Measurements from ENCODE around the gene OR6C6. TPM values are rescaled to one million over a fixed set of nuclear protein-coding genes. Genes with fewer than 3 reads are reported as not detected.
"Not testable (repeated sequence)": the region's sequence is repeated elsewhere in the genome, so short reads cannot be mapped to it uniquely, and the experiment has no call there.

The OR6C6 gene
- total RNA-seq = not detected in 2 replicates

DNA sequence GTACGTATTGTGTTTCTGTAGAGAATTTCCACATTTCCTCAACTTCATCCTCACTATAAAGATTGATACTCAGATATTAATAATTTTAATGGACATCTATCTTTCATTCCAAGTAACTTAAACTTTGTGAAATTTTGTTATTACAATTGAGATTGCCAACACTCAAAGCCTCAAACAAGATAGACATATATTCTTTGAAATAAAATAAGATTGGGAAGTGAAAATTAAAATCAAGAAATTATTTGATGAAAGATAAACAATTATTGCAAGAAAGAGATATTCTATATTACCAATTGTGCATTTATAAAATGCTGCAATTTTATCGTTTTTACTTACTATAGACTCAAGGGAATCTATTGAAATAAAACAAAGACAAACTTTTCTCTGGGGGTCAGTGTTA is at the start of gene OR6C6:
OR6C6 (minus strand) TSS at position 101 of the 400 bp plus-strand sequence. CDS start 1,337 bp downstream, outside the sequence.
- H3K9me3 Mint-ChIP-seq = no peaks in the 10 kb centered on the region
- H3K27me3 Mint-ChIP-seq = peaks cover 3% of the 10 kb centered on the region
- no peaks in the 10 kb centered on the region for H3K36me3 Mint-ChIP-seq (ENCODE audit: low read depth)
- no peak within 1 kb of the TSS for H3K27ac Mint-ChIP-seq
- H3K4me1 Mint-ChIP-seq = no peaks in the 10 kb centered on the region
- no peak within 1 kb of the TSS for H3K4me3 Mint-ChIP-seq
- intact Hi-C loops (cut with micrococcal nuclease) = no loop called here
- DNase-seq = no peak

DNA sequence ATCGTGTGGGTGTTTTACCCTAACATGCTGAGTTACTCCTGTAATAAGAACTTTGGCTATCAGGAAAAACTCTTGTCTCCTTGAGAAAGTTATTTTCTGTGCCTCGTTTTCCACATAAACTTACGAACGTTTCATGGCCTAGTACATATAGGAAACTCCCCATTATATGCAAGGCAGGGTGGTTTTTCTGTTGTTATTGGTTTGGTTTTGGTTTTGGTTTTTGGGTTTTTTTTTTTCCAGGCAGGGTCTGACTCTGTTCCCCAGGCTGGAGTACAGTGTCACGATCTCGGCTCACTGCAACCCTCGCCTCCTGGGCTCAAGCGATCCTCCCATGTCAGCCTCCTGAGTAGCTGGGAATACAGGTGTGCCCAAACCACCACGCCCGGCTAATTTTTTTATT is 39.6 kb upstream of the OR6C6 start:
- intact Hi-C loops (cut with micrococcal nuclease) = no loop called here
- Mint-ChIP-seq H3K27ac (no peak overlapping the region), H3K4me3 (no peak overlapping the region), H3K36me3 (ENCODE audit: low read depth) (no peaks in the 10 kb centered on the region), H3K9me3 (no peaks in the 10 kb centered on the region), H3K4me1 (no peaks in the 10 kb centered on the region), H3K27me3 (no peaks in the 10 kb centered on the region)
- no peak for DNase-seq

DNA sequence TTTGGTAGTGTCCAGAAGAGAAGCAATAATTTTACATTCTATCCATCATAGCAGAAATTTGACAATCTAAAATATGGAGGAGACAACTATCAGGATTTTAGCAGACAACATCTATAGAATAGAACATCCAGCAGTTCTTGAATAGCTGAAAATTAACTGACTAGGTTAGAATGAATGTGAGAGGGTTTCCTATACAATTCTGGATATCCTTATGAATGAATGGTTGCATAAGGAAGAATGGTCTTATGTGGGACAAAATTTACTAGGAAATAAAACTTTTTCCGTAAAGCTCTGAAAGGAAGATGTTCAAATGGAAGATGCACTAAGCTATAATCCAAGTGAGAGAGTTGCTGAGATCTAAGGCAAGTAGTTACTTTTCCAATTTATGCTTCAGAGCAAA is 34.1 kb upstream of the OR6C6 start, which contains the start of gene OR6C3:
OR6C3 (plus strand) TSS at position 301 of the 400 bp plus-strand sequence. CDS start 955 bp downstream, outside the sequence.
- DNase-seq = no peak
- Mint-ChIP-seq H3K4me3 (no peak within 1 kb of the TSS), H3K4me1 (no peaks in the 10 kb centered on the region), H3K9me3 (no peaks in the 10 kb centered on the region), H3K27ac (no peak within 1 kb of the TSS), H3K36me3 (ENCODE audit: low read depth) (no peaks in the 10 kb centered on the region), H3K27me3 (no peaks in the 10 kb centered on the region)
- intact Hi-C loops (cut with micrococcal nuclease) = no loop called here

DNA sequence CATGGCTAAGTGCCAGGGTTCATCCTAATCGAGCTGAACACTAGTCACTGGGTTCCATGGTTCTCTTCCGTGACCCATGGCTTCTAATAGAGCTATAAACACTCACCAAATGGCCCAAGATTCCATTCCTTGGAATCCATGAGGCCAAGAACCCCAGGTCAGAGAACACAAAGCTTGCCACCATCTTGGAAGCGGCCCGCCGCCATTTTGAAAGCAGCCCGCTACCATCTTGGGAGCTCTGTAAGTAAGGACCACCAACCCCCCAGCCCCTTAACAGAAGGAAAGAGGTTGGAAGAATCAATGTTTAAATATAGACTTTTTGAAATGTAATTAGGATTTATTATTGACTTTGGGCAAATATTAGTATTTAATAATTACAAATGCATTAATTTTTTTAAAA is 29.4 kb upstream of the OR6C6 start:
- H3K36me3 Mint-ChIP-seq (ENCODE audit: low read depth); H3K27me3 Mint-ChIP-seq; H3K27ac Mint-ChIP-seq; intact Hi-C loops (cut with micrococcal nuclease); DNase-seq; H3K9me3 Mint-ChIP-seq; H3K4me1 Mint-ChIP-seq; H3K4me3 Mint-ChIP-seq: not testable (repeated sequence)

DNA sequence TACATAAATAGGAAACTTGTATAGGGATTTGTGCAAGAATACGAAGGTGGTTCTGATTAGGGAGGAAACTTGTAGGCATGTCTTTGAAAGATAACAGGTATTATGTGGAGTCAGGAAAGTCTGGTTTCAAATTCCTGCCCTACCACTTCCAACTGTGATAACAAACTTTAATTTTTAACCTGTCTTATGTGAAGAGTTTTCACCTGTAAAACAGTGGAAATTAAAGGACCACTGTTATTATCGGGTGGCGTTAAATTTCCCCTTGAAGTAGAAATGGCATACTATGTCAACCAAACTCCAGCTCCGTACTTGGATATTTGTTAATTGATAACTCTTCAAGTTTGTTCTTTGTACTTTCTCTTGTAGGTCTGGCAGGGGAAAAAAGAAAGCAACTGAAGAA is 23.8 kb upstream of the OR6C6 start:
- Mint-ChIP-seq H3K36me3 (ENCODE audit: low read depth) (no peaks in the 10 kb centered on the region), H3K27ac (no peak overlapping the region), H3K27me3 (peaks cover 4% of the 10 kb centered on the region), H3K9me3 (no peaks in the 10 kb centered on the region), H3K4me3 (no peak overlapping the region), H3K4me1 (no peaks in the 10 kb centered on the region)
- intact Hi-C loops (cut with micrococcal nuclease) = no loop called here
- DNase-seq = no peak

DNA sequence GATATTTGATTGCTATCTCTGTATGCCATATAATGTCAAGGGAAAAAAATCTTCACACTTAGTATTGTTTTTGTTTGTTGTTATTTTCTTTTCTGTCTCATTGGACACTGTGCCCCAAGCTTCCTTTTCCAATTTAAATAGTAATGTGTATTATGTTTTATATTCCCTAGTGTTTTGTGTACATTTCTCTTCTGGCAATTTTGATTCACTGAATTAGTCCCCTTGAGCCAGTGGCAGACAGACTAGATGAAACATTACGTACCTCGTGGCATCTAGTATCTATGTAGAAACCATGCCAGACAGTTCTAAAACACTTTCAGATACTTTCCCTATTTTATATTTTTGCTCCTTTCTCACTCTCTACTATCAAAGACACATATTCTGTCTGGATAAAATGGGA is 17.7 kb upstream of the OR6C6 start, which contains the start of gene OR6C1:
OR6C1 (plus strand) TSS at position 301 of the 400 bp plus-strand sequence. CDS start 6,257 bp downstream, outside the sequence.
- intact Hi-C loops (cut with micrococcal nuclease) = no loop called here
- Mint-ChIP-seq H3K4me1 (no peaks in the 10 kb centered on the region), H3K9me3 (no peaks in the 10 kb centered on the region)

DNA sequence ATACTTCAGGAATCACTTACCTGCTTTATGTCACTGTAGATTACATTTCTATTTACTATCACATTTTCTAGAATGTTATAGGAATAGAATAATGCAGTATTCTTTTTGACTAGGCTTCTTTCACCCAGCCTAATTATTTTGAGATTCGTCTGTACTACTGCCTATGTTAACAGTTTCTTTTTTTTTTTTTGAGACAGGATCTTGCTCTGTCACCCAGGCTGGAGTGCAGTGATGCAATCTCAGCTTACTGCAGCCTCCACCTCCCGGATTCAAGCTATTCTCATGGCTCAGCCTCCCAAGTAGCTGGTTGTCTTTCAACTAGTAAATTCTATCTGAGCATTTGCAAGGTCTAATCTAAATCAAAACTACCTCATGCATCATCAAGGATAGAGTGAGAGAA is 6.4 kb downstream of the OR6C6 start:
- no peak overlapping the region for H3K27ac Mint-ChIP-seq
- H3K4me3 Mint-ChIP-seq = no peak overlapping the region
- intact Hi-C loops (cut with micrococcal nuclease) = no loop called here
- no peak for DNase-seq
- H3K27me3 Mint-ChIP-seq = no peaks in the 10 kb centered on the region
- no peaks in the 10 kb centered on the region for H3K36me3 Mint-ChIP-seq (ENCODE audit: low read depth)
- no peaks in the 10 kb centered on the region for H3K9me3 Mint-ChIP-seq
- no peaks in the 10 kb centered on the region for H3K4me1 Mint-ChIP-seq

More for the DNA sequence above, 17.7 kb upstream of the OR6C6 start, which contains the start of gene OR6C1:
- Mint-ChIP-seq H3K36me3 (ENCODE audit: low read depth) (no peaks in the 10 kb centered on the region), H3K27me3 (peaks cover 8% of the 10 kb centered on the region), H3K27ac (no peak within 1 kb of the TSS), H3K4me3 (no peak within 1 kb of the TSS)
- DNase-seq = no peak

DNA sequence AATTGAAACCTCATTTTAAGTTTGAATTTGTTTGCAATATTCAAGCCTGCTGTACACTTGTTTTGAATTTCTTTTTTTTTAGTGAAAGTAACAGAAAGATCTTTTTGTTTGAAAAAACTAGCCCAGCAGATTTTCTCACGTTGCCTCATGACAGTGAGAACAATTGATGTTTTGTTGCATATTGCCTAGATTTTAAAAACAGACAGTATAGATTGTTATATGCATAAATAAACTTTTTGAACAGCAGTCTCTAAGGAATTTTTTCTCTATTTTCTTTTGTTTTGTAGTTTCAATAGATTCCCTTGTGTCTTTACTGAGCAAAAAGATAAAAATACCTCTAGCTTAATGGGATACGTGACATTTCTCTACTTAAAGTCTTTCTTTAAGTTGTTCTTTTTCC is 15.4 kb downstream of the OR6C6 start:
- peaks cover 2% of the 10 kb centered on the region for H3K27me3 Mint-ChIP-seq

DNA sequence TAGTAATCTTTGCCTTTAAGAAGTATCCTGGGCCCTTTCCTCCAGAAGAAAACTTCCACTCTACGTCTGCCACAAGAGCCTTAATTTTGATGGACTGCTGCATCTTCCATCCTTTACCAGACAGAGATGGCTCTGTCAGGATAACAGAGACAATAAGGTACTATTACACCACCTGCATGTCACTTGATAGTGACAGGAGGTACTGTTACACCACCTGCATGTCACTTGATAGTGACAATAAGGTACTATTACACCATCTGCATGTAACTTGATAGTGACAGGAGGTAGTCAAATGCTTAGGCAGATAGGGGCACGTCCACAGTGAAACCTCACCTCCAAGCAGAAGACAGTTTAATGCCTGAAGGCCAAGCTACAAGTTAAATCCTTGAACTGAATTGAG is 38.1 kb downstream of the OR6C6 start:
- intact Hi-C loops (cut with micrococcal nuclease) = no loop called here
- H3K36me3 Mint-ChIP-seq (ENCODE audit: low read depth) = no peaks in the 10 kb centered on the region
- no peaks in the 10 kb centered on the region for H3K4me1 Mint-ChIP-seq
- no peak for DNase-seq
- H3K9me3 Mint-ChIP-seq = no peaks in the 10 kb centered on the region
- peaks cover 2% of the 10 kb centered on the region for H3K27me3 Mint-ChIP-seq
- no peak overlapping the region for H3K27ac Mint-ChIP-seq
- no peak overlapping the region for H3K4me3 Mint-ChIP-seq

More for the DNA sequence above, 15.4 kb downstream of the OR6C6 start:
- DNase-seq = no peak
- H3K9me3 Mint-ChIP-seq = no peaks in the 10 kb centered on the region
- no peaks in the 10 kb centered on the region for H3K4me1 Mint-ChIP-seq
- no peaks in the 10 kb centered on the region for H3K36me3 Mint-ChIP-seq (ENCODE audit: low read depth)
- H3K4me3 Mint-ChIP-seq = no peak overlapping the region
- intact Hi-C loops (cut with micrococcal nuclease) = no loop called here
- no peak overlapping the region for H3K27ac Mint-ChIP-seq

DNA sequence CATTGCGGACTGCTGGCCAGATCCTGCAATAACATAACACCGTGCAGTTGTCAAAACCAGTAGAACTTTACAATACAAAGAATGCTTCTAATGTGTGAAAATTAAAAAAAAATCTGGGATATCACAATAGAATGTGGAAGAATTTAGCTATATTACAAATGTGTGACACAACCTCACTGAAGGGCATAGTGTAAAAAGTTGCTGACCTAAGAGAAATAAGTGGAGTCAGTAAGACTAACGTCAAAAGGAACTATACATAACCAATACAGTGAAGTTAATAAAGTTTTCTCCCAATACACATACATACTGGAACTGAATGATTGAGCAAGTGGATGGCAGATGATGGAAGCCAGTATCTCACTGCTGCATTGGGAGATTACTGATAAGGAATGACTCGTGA is 39.5 kb downstream of the OR6C6 start:
- no peak overlapping the region for H3K4me3 Mint-ChIP-seq
- H3K27me3 Mint-ChIP-seq = peaks cover 4% of the 10 kb centered on the region
- DNase-seq = no peak
- intact Hi-C loops (cut with micrococcal nuclease) = no loop called here
- no peak overlapping the region for H3K27ac Mint-ChIP-seq
- no peaks in the 10 kb centered on the region for H3K36me3 Mint-ChIP-seq (ENCODE audit: low read depth)
- no peaks in the 10 kb centered on the region for H3K9me3 Mint-ChIP-seq
- no peaks in the 10 kb centered on the region for H3K4me1 Mint-ChIP-seq

DNA sequence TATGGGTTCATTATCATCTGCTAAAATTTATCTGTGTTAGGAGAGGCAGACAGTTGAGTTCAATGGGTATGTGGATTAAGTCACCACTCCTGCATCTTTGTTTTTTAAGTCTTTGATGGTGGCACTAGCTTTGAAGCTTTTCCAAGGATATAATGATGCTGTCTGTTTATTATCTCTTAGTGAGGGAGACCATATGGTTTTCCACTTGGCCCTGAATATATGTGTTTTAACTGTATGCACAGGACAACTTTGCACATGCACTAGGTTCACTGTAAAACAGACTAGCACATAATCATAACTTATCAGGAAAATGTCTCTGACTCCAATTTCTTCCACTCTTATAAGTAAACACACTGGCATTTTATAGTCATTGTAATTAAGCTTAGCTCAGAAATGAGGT is 43.1 kb downstream of the OR6C6 start:
- Mint-ChIP-seq H3K27ac (no peak overlapping the region), H3K4me3 (no peak overlapping the region), H3K9me3 (no peaks in the 10 kb centered on the region), H3K36me3 (ENCODE audit: low read depth) (no peaks in the 10 kb centered on the region), H3K4me1 (no peaks in the 10 kb centered on the region), H3K27me3 (peaks cover 7% of the 10 kb centered on the region)
- DNase-seq = no peak
- intact Hi-C loops (cut with micrococcal nuclease) = no loop called here

DNA sequence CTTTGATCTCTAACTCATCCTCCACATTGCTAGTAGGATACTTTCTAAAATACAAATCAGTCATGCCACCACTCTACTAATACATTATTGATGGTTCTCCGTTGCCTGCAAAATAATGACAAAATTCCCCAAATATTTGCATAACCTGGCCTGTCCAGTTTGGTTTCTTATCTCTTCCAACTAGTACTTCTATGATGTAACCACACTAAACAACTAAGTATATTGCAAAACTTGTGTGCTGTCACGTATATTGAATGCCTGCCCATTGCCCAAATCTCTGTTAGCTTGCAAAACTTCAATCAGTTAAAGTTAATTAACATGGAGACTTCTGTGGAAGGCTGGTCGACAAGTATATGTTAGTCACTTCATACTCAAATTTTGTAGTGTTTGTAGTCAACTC is 45.4 kb downstream of the OR6C6 start:
- H3K4me1 Mint-ChIP-seq = no peaks in the 10 kb centered on the region
- no peak overlapping the region for H3K27ac Mint-ChIP-seq
- H3K9me3 Mint-ChIP-seq = no peaks in the 10 kb centered on the region
- intact Hi-C loops (cut with micrococcal nuclease) = no loop called here
- no peak overlapping the region for H3K4me3 Mint-ChIP-seq
- no peaks in the 10 kb centered on the region for H3K36me3 Mint-ChIP-seq (ENCODE audit: low read depth)
- no peak for DNase-seq
- H3K27me3 Mint-ChIP-seq = peaks cover 14% of the 10 kb centered on the region

DNA sequence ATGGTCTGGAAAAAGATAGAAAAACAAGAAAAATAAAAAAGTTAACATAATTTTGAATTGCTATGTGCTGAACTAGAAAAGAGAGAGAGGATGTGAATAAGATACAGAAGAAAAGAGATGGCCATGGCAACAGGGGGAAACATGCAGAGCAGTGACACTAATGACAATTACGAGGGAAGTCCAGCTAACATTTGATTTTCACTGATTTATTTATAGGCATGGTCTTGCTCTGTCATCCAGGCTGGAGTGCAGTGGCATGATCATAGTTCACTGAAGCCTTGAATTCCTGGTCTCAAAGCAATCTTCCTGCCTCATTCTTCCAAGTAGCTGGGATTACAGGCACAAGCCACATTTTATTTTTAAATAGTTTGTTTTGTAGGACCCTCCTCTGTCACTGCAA is 50.2 kb downstream of the OR6C6 start:
- Mint-ChIP-seq H3K4me1 (no peaks in the 10 kb centered on the region), H3K27me3 (peaks cover 13% of the 10 kb centered on the region), H3K4me3 (no peak overlapping the region), H3K27ac (no peak overlapping the region), H3K9me3 (no peaks in the 10 kb centered on the region), H3K36me3 (ENCODE audit: low read depth) (no peaks in the 10 kb centered on the region)
- DNase-seq = no peak
- intact Hi-C loops (cut with micrococcal nuclease) = no loop called here

DNA sequence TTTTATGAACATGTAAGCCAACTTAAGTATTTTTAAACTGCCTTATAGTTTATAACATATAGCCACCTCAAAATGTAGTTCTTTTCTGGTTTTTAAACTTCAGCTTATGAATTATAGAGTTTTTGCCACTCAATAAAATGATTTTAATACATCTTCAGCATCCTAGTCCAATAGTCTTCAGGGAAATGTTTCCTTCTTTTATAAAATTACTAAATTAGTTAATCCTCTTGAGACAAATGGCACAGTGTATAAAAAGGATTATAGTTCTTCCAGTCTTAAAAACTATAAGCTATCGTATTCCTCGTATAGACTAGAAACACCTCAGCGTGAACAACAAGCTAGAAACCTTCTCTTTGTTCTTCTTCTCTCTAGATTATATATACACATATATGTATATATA is 52.1 kb downstream of the OR6C6 start, which contains the start of gene OR6C74:
OR6C74 (plus strand) TSS at position 301 of the 400 bp plus-strand sequence. CDS start 2,679 bp downstream, outside the sequence.
- Mint-ChIP-seq H3K27me3 (peaks cover 11% of the 10 kb centered on the region), H3K27ac (no peak within 1 kb of the TSS), H3K36me3 (ENCODE audit: low read depth) (no peaks in the 10 kb centered on the region), H3K4me1 (no peaks in the 10 kb centered on the region), H3K4me3 (no peak within 1 kb of the TSS), H3K9me3 (no peaks in the 10 kb centered on the region)
- intact Hi-C loops (cut with micrococcal nuclease) = no loop called here
- DNase-seq = no peak

All from activated CD4-positive, alpha-beta T cell treated with anti-CD3 and anti-CD28 coated beads, Interleukin-2, amount 10 ng/mL, durations not matched to agents 24 days and 14 days (primary cell).